GM12873 (cell line): ENCODE measurements around the gene EYS.

ENCODE experiments used
- TF ChIP-seq, protein P1 (sequence below): IDR thresholded peaks from 2 replicates; pipeline ENCODE4 v1.5.1; 2012; ENCODE audit warnings: low read depth, mild to moderate bottlenecking, moderate library complexity, low read length, control low read depth; ENCODE audit not compliant: insufficient read depth; ENCODE audit errors: missing control alignments

The EYS gene

DNA sequence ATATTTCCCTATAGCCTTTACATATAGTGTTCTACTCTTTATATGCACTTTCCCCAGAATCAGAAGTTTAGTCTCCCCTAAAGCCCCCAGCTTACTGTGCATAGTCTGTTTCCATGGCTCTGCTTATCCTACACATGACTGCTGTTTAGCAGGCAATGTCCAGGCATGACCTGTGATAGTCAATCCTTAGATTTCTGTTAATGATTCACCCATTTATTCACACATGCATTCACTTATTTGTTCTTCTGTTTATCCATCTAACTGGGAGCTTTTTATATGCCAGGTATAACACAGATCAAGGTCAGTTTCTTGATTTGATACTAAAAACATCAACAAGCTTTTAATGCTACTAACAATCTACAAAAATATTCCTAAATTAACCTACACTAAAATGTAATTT lies 1770.6 kb downstream of the EYS start:
- TF ChIP-seq, protein P1, sequence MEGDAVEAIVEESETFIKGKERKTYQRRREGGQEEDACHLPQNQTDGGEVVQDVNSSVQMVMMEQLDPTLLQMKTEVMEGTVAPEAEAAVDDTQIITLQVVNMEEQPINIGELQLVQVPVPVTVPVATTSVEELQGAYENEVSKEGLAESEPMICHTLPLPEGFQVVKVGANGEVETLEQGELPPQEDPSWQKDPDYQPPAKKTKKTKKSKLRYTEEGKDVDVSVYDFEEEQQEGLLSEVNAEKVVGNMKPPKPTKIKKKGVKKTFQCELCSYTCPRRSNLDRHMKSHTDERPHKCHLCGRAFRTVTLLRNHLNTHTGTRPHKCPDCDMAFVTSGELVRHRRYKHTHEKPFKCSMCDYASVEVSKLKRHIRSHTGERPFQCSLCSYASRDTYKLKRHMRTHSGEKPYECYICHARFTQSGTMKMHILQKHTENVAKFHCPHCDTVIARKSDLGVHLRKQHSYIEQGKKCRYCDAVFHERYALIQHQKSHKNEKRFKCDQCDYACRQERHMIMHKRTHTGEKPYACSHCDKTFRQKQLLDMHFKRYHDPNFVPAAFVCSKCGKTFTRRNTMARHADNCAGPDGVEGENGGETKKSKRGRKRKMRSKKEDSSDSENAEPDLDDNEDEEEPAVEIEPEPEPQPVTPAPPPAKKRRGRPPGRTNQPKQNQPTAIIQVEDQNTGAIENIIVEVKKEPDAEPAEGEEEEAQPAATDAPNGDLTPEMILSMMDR, result no peak

DNA sequence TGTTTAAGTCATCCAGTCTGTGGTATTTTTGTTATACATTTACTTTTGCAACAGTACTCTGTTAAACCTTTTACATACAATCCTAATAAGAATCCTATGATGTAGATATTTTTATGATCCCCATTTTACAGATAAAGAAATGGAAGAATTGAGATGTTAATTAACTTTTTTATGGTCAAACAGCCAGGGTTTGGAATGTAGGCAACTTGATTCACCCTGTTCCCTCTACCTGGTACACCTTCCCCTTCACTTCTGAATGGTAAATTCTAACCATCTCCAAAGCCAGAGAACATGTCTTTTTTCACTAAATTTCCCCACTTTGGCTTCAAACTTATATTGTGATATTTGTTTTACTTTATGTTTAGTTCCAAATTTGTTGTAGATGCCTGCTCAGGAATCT lies 1771.3 kb downstream of the EYS start:
- TF ChIP-seq, protein P1, result no peak

DNA sequence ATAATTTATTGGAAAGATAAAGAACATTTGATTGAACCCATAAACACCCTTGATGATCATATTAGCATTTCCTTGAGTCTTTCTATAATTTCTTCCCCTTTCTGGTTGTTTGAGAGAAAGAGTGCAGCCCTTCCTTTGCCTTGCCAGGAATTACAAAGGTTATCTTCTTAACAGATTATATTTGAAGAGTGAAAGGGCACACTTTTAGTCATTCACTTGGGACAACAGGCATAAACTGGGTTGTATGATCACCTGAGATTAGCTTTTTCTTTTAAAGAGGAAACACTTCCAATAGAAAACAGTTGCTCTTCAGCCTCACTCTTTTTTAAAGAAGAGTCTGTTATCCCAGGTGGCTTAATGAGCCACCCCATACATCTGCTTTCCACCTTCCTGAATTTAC lies 1776.2 kb downstream of the EYS start:
- TF ChIP-seq, protein P1, result no peak

- TF ChIP-seq, protein P1, result no peak
Observed at GRCh38 chr6:63929111-63929510, 1777.9 kb downstream of the EYS start.

DNA sequence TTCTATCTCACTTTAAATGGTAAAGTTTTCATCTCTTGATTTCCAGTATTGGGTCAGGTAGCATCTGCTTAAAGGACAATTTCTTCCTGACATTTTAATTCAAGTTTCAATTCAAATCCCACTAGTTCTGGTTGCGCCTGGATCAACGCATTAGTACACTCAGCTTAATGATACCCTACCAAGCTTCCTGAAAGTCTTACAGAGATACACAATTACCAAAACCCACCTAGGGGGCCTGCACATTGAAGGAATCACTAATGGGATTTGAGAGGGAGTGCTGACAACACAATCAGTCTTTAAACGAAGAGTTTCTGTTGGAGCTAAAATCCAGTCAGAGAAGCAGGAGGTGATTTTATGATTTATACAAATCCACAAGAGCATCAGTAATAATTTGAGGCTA lies 1778.4 kb downstream of the EYS start:
- TF ChIP-seq, protein P1, result no peak

- TF ChIP-seq, protein P1, result no peak
Observed at GRCh38 chr6:63926950-63927927, 1779.8 kb downstream of the EYS start.

- TF ChIP-seq, protein P1, result no peak
Observed at GRCh38 chr6:63926258-63926780, 1780.7 kb downstream of the EYS start.
